Measurements from ENCODE around the gene INO80D.

GRCh38 chr2:206056286-206056685 is 29.7 kb downstream of the INO80D start:
- TF ChIP-seq CTCF (IDR thresholded peaks at IDR 0.05) (no peak), POLR2A (IDR thresholded peaks at IDR 0.05) (no peak), EP300 (IDR thresholded peaks at IDR 0.05) (no peak)
